NCI-H510A (cell line): ENCODE data around the gene TLE6.
A peak's percentile ranks its signal among the peaks of the same experiment; 100 is the strongest.
"Not testable (repeated sequence)": the region's sequence is repeated elsewhere in the genome, so short reads cannot be mapped to it uniquely, and the experiment has no call there.

Experiments
- DNase-seq: peaks from one replicate; lab custom pipeline; 2025; lab: John Stamatoyannopoulos, UW

The TLE6 gene

DNA sequence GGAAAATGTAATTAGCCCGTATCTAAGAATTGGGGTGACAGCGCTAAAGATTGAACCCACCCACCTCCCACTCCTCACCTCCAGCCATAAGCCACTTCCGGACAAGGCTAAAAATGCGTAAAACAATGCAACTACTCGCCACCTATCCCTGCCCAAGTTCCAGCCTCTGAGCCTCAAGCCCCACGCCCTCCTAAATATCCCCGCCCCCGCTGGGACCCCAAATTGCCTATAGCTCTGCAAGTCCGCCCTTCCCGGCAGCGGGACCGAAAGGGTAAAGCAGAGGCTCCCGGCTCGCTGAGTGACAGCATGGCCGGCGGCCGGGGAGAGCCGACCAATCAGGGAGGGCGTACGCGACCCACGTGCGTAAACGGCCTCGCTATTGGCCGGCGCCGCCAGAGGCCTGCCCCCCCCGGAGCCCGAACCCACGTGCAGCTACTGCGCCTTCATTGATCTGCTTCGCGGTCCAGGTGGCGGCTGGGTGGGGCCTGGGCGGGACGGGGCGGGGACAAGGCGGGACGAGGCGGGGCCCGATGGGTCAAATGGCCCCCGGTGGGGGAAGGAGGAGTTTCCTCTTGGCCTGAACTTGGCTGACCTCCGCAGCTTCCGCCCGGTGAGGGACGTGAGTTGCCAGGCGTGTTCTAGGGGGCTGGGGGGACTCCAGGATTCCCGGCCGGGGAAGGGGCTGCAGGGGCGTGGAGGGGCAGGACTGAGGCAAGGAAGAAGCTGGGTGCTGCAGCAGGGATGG is at the start of gene TLE6:
Gene TLE6 (plus strand): TSS at position 564 of the 745 bp plus-strand sequence. CDS start 670 bp downstream, outside the sequence.
- DNase-seq: peak; percentile 91

DNA sequence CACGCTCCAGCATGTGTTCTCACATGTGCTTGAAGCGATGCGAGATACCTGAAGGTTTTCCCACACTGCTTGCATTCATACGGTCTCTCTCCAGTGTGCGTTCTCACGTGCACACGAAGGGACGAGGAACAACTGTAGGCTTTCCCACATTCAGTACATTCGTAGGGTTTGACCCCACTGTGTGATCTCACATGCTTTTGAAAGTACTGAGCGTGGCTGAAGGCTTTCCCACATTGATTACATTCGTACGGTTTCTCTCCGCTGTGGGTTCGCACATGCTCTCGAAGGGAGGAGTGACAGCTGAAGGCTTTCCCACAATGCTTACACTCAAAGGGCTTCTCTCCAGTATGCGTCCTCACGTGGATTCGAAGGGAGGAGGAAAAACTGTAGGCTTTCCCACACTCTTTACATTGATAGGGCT is 43.9 kb upstream of the TLE6 start:
- DNase-seq: no peak

DNA sequence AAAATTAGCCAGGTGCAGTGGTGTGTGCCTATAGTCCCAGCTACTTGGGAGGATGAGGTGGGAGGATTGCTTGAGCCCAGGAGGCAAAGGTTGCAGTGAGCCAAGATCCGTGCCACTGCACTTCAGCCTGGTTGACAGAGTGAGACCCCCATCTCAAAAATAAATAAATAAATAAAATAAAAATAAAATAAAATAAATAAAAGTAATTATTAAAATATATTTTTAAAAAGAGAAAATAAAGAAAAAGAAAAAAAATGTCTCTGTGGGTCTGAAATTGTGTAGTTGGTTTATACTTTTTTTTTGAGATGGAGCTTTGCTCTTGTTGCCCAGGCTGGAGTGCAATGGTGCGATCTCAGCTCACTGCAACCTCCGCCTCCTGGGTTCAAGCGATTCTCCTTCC is 41.5 kb upstream of the TLE6 start:
- DNase-seq: not testable (repeated sequence)

- DNase-seq: no peak
Measured at GRCh38 chr19:2942928-2943640, 34.3 kb upstream of the TLE6 start.

- no peak for DNase-seq
Measured at GRCh38 chr19:2944403-2944774, 33.0 kb upstream of the TLE6 start.

- peak; percentile 97 for DNase-seq
Measured at GRCh38 chr19:2944775-2945574, 32.4 kb upstream of the TLE6 start, which contains the start of gene ZNF77. Gene ZNF77, minus strand, starts transcription at chr19:2944971. Its CDS starts 131 bp downstream, at chr19:2944840.

DNA sequence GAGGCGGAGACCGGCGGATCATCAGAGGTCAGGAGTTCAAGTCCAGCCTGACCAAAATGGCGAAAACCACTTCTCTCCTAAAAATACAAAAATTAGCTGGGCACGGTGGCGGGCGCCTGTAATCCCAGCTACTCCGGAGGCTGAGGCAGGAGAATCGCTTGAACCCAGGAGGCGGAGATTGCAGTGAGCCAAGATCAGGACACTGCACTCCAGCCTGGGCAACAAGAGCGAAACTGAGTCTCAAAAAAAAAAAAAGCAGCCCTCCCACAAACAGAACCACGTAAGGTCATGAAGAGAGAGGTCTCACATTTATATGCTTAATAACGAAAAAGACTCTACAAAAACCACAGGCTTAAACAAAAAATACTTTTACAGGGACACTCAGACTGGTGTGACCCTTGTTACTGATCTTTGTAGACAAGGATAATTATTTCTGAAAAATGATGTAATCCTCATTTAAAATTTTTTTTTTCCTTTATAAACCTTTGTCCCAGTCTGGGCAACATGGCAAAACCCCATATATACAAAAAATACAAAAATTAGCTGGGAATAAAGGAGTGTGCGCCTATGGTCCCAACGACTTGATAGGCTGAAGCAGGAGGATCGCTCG is 31.7 kb upstream of the TLE6 start:
- DNase-seq: no peak

DNA sequence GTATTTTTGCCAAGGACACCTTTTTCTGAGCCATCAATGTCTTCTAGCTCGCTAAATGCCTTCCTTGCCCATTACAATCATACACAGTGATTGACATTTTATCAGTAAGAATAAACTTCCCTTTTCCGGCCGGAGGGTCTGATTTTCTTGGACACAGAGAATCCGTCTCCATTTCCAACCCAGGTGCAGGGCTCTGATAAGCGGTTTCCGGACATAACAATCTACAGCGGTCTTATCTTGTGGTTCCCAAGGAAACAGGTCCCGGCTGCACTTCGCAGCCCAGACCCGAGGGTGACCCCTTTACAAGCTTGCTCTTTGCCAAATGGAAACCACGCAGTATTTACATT is 27.5 kb upstream of the TLE6 start:
- DNase-seq: no peak

- peak; percentile 91 for DNase-seq
Measured at GRCh38 chr19:2950286-2951124, 26.9 kb upstream of the TLE6 start.

- peak; percentile 48 for DNase-seq
Measured at GRCh38 chr19:2952953-2953481, 24.3 kb upstream of the TLE6 start.

DNA sequence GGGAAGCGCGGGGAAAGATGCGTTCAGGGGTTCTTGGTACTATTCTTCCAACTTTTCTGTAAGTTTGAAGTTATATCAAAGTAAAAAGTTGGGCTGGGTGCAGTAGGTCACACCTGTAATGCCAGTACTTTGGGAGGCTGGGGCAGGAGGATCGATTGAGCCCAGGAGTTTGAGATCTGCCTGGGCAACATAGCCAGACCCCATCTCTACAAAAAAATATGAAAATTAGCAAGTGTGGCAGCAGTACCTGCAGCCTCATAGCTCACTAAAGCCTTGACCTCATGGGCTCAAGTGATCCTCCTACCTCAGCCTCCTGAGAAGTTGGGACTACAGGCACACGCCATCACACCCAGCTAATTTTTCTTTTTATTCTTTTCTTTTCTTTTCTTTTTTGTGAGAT is 20.2 kb upstream of the TLE6 start:
- DNase-seq: no peak

- no peak for DNase-seq
Measured at GRCh38 chr19:2960120-2960519, 17.2 kb upstream of the TLE6 start.

DNA sequence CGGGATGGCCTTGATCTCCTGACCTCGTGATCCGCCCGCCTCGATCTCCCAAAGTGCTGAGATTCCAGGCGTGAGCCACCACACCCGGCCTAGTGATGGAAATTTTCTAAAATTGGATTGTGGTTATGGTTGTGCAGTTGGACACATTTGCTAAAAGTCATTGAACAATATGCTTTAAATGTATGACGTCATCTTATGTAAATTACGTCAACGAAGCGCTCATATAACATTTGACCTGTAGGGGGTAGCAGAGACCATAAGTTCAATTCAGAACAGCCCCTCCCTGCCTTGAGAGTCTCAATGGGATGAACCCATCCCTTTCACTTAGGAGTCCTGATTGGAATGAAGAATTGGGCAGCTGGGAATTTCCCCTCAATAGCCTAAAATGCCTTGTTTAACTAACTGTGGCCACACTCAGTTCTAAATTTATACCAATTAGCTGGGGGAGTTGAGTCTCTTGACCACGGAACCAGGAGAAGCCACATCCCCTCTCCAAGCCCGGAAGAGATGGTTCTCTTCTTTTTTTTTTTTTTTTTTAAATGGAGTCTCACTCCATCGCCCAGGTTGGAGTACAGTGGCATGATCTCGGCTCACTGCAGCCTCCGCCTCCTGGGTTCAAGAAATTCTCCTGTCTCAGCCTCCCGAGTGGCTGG is 15.2 kb upstream of the TLE6 start:
- peak; percentile 39 for DNase-seq

GRCh38 chr19:2963122-2963521 is 14.2 kb upstream of the TLE6 start:
- no peak for DNase-seq

DNA sequence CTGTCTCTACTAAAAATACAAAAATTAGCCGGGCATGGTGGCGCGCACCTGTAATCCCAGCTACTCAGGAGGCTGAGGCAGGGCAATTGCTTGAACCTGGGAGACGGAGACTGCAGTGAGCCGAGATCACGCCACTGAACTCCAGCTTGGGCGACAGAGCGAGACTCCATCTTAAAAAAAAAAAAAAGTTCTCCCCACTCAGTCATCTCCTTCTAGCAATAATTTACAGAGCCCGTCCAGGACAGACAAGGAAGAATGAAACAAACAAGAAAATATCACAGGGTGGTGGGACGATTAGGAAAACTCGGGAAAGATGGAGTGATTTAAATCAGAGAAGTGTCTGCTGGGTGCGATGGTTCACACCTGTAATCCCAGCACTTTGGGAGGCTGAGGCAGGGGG is 13.7 kb upstream of the TLE6 start:
- not testable (repeated sequence) for DNase-seq

- DNase-seq: no peak
Measured at GRCh38 chr19:2964874-2965273, 12.5 kb upstream of the TLE6 start.

DNA sequence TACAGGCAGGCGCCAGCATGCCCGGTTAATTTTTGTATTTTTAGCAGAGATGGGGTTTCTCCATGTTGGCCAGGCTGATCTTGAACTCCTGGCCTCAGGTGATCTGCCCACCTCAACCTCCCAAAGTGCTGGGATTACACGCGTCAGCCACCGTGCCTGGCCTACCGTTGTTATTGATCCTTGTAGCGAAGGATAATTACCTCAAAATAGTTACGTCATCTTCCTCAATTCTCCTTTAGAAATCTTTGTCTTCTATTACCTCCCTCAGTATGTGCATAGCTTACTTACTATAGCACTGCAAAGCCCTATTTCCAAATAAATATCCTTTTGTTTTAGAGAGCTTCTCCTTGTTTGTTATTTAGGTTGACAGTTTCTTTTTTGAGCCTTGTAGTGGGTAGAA is 9.4 kb upstream of the TLE6 start:
- no peak for DNase-seq

DNA sequence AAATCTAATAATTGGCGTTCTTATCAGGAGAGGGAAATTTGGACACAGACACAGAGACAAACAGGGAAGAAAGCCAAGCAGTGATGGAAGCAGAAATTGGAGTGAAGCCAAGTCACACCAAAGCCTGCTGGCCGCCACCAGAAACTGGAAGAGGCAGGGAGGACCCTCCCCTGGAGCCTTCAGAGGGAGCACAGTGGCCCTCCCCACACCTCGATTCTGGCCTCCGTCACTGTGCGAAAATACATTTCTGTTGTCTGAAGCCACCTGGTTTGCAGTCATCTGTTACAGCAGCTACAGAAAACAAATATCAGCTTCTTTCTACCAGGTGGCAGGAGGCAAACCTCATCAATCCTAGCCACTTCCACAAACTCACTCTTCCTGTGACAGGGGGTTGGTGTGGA is 8.3 kb upstream of the TLE6 start:
- DNase-seq: peak; percentile 82

DNA sequence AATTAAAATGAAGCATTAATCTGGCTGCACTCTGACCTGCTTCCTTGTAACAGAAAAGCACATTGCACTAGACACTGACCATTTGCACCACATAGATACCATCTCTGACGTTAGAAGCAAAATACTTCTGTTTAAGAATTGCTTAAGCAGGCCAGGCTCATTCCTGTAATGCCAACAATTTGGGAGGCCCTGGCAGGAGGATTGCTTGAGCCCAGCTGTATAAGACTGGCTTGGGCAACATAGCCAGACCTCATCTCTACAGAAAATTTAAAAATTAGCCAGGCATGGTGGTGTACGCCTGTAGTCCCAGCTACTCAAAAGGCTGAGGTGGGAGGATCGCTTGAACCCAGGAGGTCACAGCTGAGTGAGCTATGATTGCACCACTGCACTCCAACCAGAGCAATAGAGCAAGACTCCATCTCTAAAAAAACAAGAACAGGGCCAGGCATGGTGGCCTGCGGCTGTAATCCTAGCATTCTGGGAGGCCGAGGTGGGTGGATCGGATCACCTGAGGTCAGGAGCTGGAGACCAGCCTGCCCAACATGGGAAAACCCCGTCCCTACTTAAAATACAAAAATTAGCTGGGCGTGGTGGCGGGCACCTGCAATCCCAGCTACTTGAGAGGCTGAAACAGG is 7.0 kb upstream of the TLE6 start:
- no peak for DNase-seq

DNA sequence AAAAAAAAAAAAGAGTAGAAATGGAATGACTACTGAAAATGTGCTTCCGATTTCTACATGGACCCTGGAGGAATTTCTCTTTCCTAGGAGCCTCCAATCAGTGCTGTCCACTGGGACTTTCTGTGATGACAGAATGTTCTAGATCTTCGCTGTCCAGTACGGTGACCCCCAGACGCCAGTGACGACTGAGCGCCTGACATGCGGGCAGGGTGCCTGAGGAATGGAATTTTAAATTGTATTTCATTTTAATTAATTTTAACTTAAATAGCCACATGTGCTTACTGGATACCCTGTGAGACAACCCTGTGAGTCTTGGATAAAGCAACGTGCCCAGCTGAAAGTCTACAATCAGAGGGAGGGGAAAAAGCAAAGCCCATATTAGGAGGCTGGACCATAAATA is 4.1 kb upstream of the TLE6 start:
- DNase-seq: no peak
